CD14-positive monocyte (primary cell): ENCODE data around the gene HOXB5. TPM values are rescaled to one million over a fixed set of nuclear protein-coding genes. Genes with fewer than 3 reads are reported as not detected.

Experiments used
- DNase-seq, 3 donors: peaks; one replicate each; pipeline ENCODE4 v3.0.0-alpha.2; 2011 to 2022
- H2AFZ ChIP-seq: 2 replicates; pipeline ENCODE4 v1.6.0; 2012; ENCODE audit warnings: mild to moderate bottlenecking, low read depth, low read length, inconsistent platforms; ENCODE audit not compliant: insufficient read depth, poor library complexity, severe bottlenecking
- H3K27ac ChIP-seq, 2 donors: 1 replicate in 1 of 2; 2 replicates in 1 of 2; pipeline ENCODE4 v1.5.1; 2012 to 2013; ENCODE audit warnings: low read length in 2 of 2, control low read depth in 1 of 2, inconsistent platforms in 1 of 2, low read depth in 1 of 2, mild to moderate bottlenecking in 1 of 2
- H3K27me3 ChIP-seq, 2 donors: one replicate each; pipeline versions ENCODE4 v1.6.0 to v1.6.1; 2011 to 2013; ENCODE audit warnings: low read length in 2 of 2; ENCODE audit not compliant: control insufficient read depth in 2 of 2, insufficient read depth in 2 of 2
- H3K36me3 ChIP-seq, 2 donors: replicated peaks in 1 of 2; 1 replicate in 1 of 2; 2 replicates in 1 of 2; pipeline versions ENCODE4 v1.5.1 to v1.6.1; 2012 to 2013; ENCODE audit warnings: low read length in 2 of 2, control low read depth in 1 of 2, inconsistent platforms in 1 of 2, mild to moderate bottlenecking in 1 of 2; ENCODE audit not compliant: insufficient read depth in 2 of 2, control insufficient read depth in 1 of 2
- H3K4me1 ChIP-seq, 2 donors: 1 replicate in 1 of 2; 2 replicates in 1 of 2; pipeline versions ENCODE4 v1.5.1 to v1.6.1; 2012 to 2013; ENCODE audit warnings: low read length in 2 of 2, control low read depth in 1 of 2, inconsistent platforms in 1 of 2, mild to moderate bottlenecking in 1 of 2, moderate library complexity in 1 of 2; ENCODE audit not compliant: insufficient read depth in 2 of 2, control insufficient read depth in 1 of 2
- H3K4me2 ChIP-seq: replicated peaks from 2 replicates; pipeline ENCODE3; 2012; ENCODE audit warnings: low read length, moderate library complexity, mild to moderate bottlenecking; ENCODE audit not compliant: poor library complexity, severe bottlenecking; ENCODE audit errors: extremely low read depth
- H3K4me3 ChIP-seq, 3 experiments: fragments of 200-600 bp in 1 of 3; sonication (generic) in 1 of 3; replicated peaks in 1 of 3; 1 replicate in 2 of 3; 2 replicates in 1 of 3; pipeline ENCODE4 v1.5.1; 2011 to 2013; ENCODE audit warnings: low read length in 3 of 3, mild to moderate bottlenecking in 3 of 3, control low read depth in 2 of 3, low read depth in 2 of 3, inconsistent platforms in 1 of 3, moderate library complexity in 1 of 3
- H3K79me2 ChIP-seq: 2 replicates; pipeline ENCODE4 v1.6.0; 2012; ENCODE audit warnings: mild to moderate bottlenecking, control low read depth, inconsistent platforms, low read length, moderate library complexity; ENCODE audit not compliant: insufficient read depth
- H3K9ac ChIP-seq: 2 replicates; pipeline ENCODE4 v1.6.0; 2017; ENCODE audit warnings: low read length, mild to moderate bottlenecking; ENCODE audit not compliant: insufficient read depth, poor library complexity, severe bottlenecking
- H3K9me3 ChIP-seq, 2 donors: replicated peaks in 1 of 2; 1 replicate in 1 of 2; 2 replicates in 1 of 2; pipeline versions ENCODE4 v1.5.1 to v1.6.1; 2012 to 2013; ENCODE audit warnings: low read length in 2 of 2, control low read depth in 1 of 2; ENCODE audit not compliant: control insufficient read depth in 1 of 2, insufficient read depth in 1 of 2
- H4K20me1 ChIP-seq: 2 replicates; pipeline ENCODE4 v1.6.0; 2012; ENCODE audit warnings: mild to moderate bottlenecking, low read length, control low read depth, moderate library complexity; ENCODE audit not compliant: insufficient read depth
- H3K27ac Mint-ChIP-seq, 7 donors: one replicate each; pipeline ENCODE4 v1.8.0; 2020; ENCODE audit warnings: mild to moderate bottlenecking in 7 of 7, mixed read lengths in 7 of 7, moderate library complexity in 6 of 7, inconsistent platforms in 2 of 7
- H3K27me3 Mint-ChIP-seq, 3 donors: one replicate each; pipeline ENCODE4 v1.8.0; 2021 to 2022; ENCODE audit warnings: low read depth in 3 of 3, mild to moderate bottlenecking in 3 of 3, mixed read lengths in 3 of 3, moderate library complexity in 3 of 3, inconsistent platforms in 1 of 3
- H3K36me3 Mint-ChIP-seq, 2 donors: one replicate each; pipeline ENCODE4 v1.8.0; 2020; ENCODE audit warnings: mixed read lengths in 2 of 2, inconsistent platforms in 1 of 2, mild to moderate bottlenecking in 1 of 2
- H3K4me1 Mint-ChIP-seq: one replicate; pipeline ENCODE4 v1.8.0; 2020; ENCODE audit warnings: mild to moderate bottlenecking, mixed read lengths
- H3K4me3 Mint-ChIP-seq, 2 donors: one replicate each; pipeline ENCODE4 v1.8.0; 2020; ENCODE audit warnings: mild to moderate bottlenecking in 2 of 2, mixed read lengths in 2 of 2, moderate library complexity in 1 of 2
- H3K9me3 Mint-ChIP-seq, 7 donors: one replicate each; pipeline ENCODE4 v1.8.0; 2020 to 2022; ENCODE audit warnings: mixed read lengths in 7 of 7, mild to moderate bottlenecking in 6 of 7, moderate library complexity in 6 of 7, inconsistent platforms in 2 of 7
- WGBS: methylation state at CpG from one replicate; pipeline ENCODE4 v1.1.5; 2013; ENCODE audit warnings: missing lambda C conversion rate; ENCODE audit not compliant: insufficient coverage; 5-methylcytosine and 5-hydroxymethylcytosine counted together
- intact Hi-C, 2 donors: fragments of 100-400 bp; cut with micrococcal nuclease; formaldehyde crosslinking; loops; one replicate each; pipeline versions ENCODE4 v1.15.0 to v1.15.1; 2023
- polyA plus RNA-seq, 3 donors: library from polyadenylated mRNA; depleted of rRNA in 1 of 3; unstranded in 2 of 3; stranded (reverse) in 1 of 3; fragments of 300-500 nt in 2 of 3; fragments of >200 nt in 1 of 3; fragmentation: Illumina TruSeq in 2 of 3; gene quantifications; 1 replicate in 2 of 3; 2 replicates in 1 of 3; pipeline ENCODE4 v1.2.3, GENCODE V29; 2012 to 2021
- TF ChIP-seq, protein P1 (sequence below): fragments of 200-600 bp; IDR thresholded peaks from one replicate; pipeline ENCODE4 v1.8.0; 2022; ENCODE audit warnings: antibody characterized with exemption, mild to moderate bottlenecking

The HOXB5 gene
- polyA plus RNA-seq, 3 donors, result not detected

DNA sequence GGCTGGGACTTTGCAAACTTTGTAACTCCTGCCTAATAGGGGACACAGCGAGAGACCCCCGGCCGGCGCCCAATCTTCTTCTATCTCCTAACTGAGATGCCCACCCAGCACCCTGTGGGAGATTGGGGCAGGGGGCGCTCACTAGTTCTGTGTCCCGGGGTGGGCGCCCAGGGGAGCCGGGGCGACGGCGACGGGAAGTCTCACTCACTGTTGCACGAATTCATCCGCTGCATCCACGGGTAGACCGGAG lies 3.9 kb upstream of the HOXB5 start:
- H4K20me1 ChIP-seq, result no peaks in the 10 kb centered on the region
- 0% methylated on average over 12 of the region's 16 CpGs for WGBS
- TF ChIP-seq, protein P1, sequence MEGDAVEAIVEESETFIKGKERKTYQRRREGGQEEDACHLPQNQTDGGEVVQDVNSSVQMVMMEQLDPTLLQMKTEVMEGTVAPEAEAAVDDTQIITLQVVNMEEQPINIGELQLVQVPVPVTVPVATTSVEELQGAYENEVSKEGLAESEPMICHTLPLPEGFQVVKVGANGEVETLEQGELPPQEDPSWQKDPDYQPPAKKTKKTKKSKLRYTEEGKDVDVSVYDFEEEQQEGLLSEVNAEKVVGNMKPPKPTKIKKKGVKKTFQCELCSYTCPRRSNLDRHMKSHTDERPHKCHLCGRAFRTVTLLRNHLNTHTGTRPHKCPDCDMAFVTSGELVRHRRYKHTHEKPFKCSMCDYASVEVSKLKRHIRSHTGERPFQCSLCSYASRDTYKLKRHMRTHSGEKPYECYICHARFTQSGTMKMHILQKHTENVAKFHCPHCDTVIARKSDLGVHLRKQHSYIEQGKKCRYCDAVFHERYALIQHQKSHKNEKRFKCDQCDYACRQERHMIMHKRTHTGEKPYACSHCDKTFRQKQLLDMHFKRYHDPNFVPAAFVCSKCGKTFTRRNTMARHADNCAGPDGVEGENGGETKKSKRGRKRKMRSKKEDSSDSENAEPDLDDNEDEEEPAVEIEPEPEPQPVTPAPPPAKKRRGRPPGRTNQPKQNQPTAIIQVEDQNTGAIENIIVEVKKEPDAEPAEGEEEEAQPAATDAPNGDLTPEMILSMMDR, result no peak
- peak overlapping the region; percentile 80 for H2AFZ ChIP-seq
- intact Hi-C loops, result loop anchor here in 1 of 2 donors (2.0 kb wide), 1 partner anchor 17 kb away; the partner anchor contains the start of gene HOXB8
- DNase-seq, result no peak
- Mint-ChIP-seq H3K9me3 (peaks cover 0 to 34% (median 16%) of the 10 kb centered on the region in 7 donors), H3K4me1 (peaks cover 38% of the 10 kb centered on the region), H3K27ac (no peak overlapping the region), H3K4me3 (peak overlapping the region; percentile 73 to 93), H3K36me3 (peaks cover 12 to 18% of the 10 kb centered on the region in 2 donors), H3K27me3 (peaks cover 99 to 100% (median 100%) of the 10 kb centered on the region in 3 donors)
- peak overlapping the region; percentile 19 for H3K9ac ChIP-seq
- H3K36me3 ChIP-seq, result no peaks in the 10 kb centered on the region
- H3K4me1 ChIP-seq, result peaks cover 27 to 30% of the 10 kb centered on the region in 2 donors
- no peaks in the 10 kb centered on the region for H3K79me2 ChIP-seq
- H3K27me3 ChIP-seq, result peaks cover 76 to 100% of the 10 kb centered on the region in 2 donors
- no peak overlapping the region for H3K27ac ChIP-seq
- peak overlapping the region; percentile 77 for H3K4me2 ChIP-seq
- peak overlapping the region in 2 of 3 experiments; percentile 21 to 68 for H3K4me3 ChIP-seq
- H3K9me3 ChIP-seq, result peaks cover 0 to 48% of the 10 kb centered on the region in 2 donors

DNA sequence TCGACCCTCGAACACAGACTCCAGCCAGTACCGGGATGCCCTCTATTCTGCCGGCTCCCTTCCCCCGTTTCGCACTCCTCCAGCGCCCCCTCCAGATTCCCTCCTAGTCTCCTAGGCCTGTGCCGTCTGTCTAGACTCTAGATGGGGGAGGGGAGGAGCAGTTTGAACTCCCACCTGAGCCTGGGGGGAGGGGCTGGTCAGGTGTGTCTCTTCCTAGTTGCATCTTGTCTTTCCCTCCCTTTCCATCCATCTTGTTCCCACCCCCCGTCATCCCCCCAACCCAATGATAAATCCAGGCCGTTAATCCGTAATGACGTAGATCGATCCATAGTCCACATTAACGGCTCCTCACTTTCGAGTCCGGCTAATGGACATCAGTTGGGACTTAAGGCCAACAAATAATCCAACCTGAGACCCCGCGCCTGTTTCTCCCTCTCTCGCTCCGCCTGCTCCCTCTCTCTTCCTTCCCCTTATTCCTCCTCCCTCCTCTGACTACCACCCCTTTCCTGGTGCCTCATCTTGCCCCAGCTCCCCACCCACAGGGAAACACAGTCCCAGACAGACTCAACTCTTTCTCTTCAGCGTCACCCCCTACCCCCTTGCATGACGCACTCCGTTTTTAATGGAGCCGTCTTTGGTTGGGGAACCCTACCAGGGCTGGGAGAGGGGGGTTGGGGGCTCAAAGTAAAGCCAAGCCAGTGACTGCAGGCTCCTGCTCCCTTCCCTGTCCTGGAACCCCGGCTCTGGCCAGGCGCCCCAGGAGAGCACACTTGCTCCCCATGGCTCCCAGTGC lies 3.4 kb upstream of the HOXB5 start:
- intact Hi-C loops, result loop anchor here in 1 of 2 donors (2.0 kb wide), 1 partner anchor 18 kb away; the partner anchor contains the start of gene HOXB8
- Histone ChIP-seq H3K4me1 (peaks cover 27 to 30% of the 10 kb centered on the region in 2 donors), H3K4me3 (peak overlapping the region in 2 of 3 experiments; percentile 21 to 68), H3K9ac (no peak overlapping the region), H3K4me2 (peak overlapping the region; percentile 77), H3K27me3 (peaks cover 79 to 100% of the 10 kb centered on the region in 2 donors), H3K27ac (no peak overlapping the region), H4K20me1 (no peaks in the 10 kb centered on the region), H3K9me3 (peaks cover 0 to 47% of the 10 kb centered on the region in 2 donors), H3K36me3 (no peaks in the 10 kb centered on the region), H3K79me2 (no peaks in the 10 kb centered on the region), H2AFZ (peak overlapping the region; percentile 80)
- peaks cover 12 to 18% of the 10 kb centered on the region in 2 donors for H3K36me3 Mint-ChIP-seq
- peaks cover 37% of the 10 kb centered on the region for H3K4me1 Mint-ChIP-seq
- DNase-seq, result peak in 1 of 3 donors; percentile 18
- H3K9me3 Mint-ChIP-seq, result peaks cover 0 to 32% (median 16%) of the 10 kb centered on the region in 7 donors
- TF ChIP-seq, protein P1, result no peak
- peak overlapping the region; percentile 24 to 93 for H3K4me3 Mint-ChIP-seq
- peaks cover 99 to 100% (median 100%) of the 10 kb centered on the region in 3 donors for H3K27me3 Mint-ChIP-seq
- 2% methylated on average over 14 of the region's 26 CpGs for WGBS
- H3K27ac Mint-ChIP-seq, result peak overlapping the region in 1 of 7 donors; percentile 42
